ENCODE measurements around the gene SCUBE3.
A peak's percentile ranks its signal among the peaks of the same experiment; 100 is the strongest.

The SCUBE3 gene

DNA sequence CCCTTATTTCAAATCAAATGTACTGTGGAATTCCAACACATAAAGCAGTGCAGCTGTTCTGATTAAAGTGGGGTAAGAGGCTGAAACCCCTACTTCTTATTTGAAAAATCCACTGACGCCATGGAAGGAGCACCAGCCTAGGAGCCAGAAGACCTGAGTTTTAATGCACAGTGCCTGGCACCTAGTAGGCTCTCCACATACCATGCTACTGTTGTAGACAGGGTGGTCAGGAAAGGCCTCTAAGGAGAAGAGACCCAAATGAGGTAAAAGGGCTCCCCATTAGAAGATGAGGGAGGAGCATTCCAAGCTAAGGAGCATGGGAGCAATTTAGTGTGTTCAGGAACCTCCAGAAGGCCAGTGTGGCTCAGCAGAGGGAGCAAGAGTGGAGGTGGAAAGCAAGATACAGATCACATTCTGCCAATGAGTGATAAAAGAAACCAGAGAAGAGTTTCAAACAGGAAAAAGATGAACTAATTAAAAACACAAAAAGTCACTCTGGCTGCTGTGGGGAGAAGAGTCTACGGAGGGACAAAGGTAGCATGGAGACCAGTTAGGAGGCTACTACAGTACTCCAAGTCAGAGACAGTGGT is 34.0 kb downstream of the SCUBE3 start:
- no peaks in the 10 kb centered on the region for H3K27me3 ChIP-seq (replicated peaks; ENCODE audit: control insufficient read depth, insufficient read depth, low read length)
- TF ChIP-seq, protein P1, sequence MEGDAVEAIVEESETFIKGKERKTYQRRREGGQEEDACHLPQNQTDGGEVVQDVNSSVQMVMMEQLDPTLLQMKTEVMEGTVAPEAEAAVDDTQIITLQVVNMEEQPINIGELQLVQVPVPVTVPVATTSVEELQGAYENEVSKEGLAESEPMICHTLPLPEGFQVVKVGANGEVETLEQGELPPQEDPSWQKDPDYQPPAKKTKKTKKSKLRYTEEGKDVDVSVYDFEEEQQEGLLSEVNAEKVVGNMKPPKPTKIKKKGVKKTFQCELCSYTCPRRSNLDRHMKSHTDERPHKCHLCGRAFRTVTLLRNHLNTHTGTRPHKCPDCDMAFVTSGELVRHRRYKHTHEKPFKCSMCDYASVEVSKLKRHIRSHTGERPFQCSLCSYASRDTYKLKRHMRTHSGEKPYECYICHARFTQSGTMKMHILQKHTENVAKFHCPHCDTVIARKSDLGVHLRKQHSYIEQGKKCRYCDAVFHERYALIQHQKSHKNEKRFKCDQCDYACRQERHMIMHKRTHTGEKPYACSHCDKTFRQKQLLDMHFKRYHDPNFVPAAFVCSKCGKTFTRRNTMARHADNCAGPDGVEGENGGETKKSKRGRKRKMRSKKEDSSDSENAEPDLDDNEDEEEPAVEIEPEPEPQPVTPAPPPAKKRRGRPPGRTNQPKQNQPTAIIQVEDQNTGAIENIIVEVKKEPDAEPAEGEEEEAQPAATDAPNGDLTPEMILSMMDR (IDR thresholded peaks at IDR 0.05; ENCODE audit: insufficient read depth, low read length, poor library complexity, severe bottlenecking) = peak; percentile 43
- DNase-seq (ENCODE audit: extremely low read depth, insufficient read length) = no peak
- peaks cover 4% of the 10 kb centered on the region for H3K36me3 ChIP-seq (ENCODE audit: control insufficient read depth, insufficient read depth, low read length)
- no peak overlapping the region for H3K4me3 ChIP-seq (replicated peaks; ENCODE audit: low read depth, low read length)

DNA sequence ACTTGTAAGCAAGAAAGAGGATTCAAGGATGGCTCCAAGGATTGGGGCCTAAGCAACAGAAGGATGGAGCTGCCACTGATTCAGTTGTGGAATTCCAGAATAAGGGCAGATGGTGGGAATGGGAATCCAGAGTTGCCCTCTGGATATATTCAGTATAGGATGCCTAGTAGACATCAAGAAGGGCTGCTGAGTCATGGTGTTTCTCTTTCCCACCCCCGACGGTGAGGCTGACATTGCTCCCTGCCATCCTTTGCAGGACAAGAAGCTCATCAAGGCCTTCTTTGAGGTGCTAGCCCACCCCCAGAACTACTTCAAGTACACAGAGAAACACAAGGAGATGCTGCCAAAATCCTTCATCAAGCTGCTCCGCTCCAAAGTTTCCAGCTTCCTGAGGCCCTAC is 34.5 kb downstream of the SCUBE3 start:
- TF ChIP-seq, protein P1 (IDR thresholded peaks at IDR 0.05; ENCODE audit: insufficient read depth, low read length, poor library complexity, severe bottlenecking) = no peak
- H3K27me3 ChIP-seq (replicated peaks; ENCODE audit: control insufficient read depth, insufficient read depth, low read length) = no peaks in the 10 kb centered on the region
- H3K36me3 ChIP-seq (ENCODE audit: control insufficient read depth, insufficient read depth, low read length) = peaks cover 4% of the 10 kb centered on the region
- no peak overlapping the region for H3K4me3 ChIP-seq (replicated peaks; ENCODE audit: low read depth, low read length)
- DNase-seq (ENCODE audit: extremely low read depth, insufficient read length) = no peak

DNA sequence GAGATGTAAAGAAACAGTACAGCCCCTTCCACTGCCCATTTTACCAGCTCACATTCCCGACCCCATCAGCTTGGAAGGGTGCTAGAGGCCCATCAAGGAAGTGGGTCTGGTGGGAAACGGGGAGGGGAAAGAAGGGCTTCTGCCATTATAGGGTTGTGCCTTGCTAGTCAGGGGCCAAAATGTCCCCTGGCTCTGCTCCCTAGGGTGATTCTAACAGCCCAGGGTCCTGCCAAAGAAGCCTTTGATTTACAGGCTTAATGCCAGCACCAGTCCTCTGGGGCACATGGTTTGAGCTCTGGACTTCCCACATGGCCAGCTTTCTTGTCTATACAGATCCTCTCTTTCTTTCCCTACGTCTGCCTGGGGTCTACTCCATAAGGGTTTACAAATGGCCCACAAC is 35.2 kb downstream of the SCUBE3 start:
- H3K4me3 ChIP-seq (replicated peaks; ENCODE audit: low read depth, low read length) = no peak overlapping the region
- no peak for DNase-seq (ENCODE audit: extremely low read depth, insufficient read length)
- H3K36me3 ChIP-seq (ENCODE audit: control insufficient read depth, insufficient read depth, low read length) = peaks cover 4% of the 10 kb centered on the region
- no peaks in the 10 kb centered on the region for H3K27me3 ChIP-seq (replicated peaks; ENCODE audit: control insufficient read depth, insufficient read depth, low read length)
- TF ChIP-seq, protein P1 (IDR thresholded peaks at IDR 0.05; ENCODE audit: insufficient read depth, low read length, poor library complexity, severe bottlenecking) = no peak

DNA sequence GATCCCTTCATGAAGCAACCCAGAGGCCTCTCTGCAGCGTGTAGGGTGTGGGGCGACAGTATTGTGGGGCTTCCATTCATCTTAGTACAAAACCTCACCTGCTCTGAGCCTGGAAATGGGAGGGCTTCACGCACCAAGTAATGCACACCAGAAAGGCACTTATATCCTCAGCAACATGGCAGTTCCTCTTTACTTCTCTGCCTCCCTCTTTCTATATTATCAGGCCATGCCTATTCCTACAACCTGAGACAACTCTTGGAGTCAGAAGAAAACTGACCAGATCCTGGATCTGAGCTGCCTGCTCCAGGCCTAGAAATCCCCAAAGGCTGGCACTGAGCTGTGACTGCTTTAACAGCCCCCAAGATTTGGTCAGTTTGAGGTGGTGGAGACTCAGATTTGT is 38.2 kb downstream of the SCUBE3 start:
- Histone ChIP-seq H3K27me3 (replicated peaks; ENCODE audit: control insufficient read depth, insufficient read depth, low read length) (no peaks in the 10 kb centered on the region), H3K36me3 (ENCODE audit: control insufficient read depth, insufficient read depth, low read length) (no peaks in the 10 kb centered on the region), H3K4me3 (replicated peaks; ENCODE audit: low read depth, low read length) (no peak overlapping the region)
- TF ChIP-seq, protein P1 (IDR thresholded peaks at IDR 0.05; ENCODE audit: insufficient read depth, low read length, poor library complexity, severe bottlenecking) = no peak
- DNase-seq (ENCODE audit: extremely low read depth, insufficient read length) = no peak

DNA sequence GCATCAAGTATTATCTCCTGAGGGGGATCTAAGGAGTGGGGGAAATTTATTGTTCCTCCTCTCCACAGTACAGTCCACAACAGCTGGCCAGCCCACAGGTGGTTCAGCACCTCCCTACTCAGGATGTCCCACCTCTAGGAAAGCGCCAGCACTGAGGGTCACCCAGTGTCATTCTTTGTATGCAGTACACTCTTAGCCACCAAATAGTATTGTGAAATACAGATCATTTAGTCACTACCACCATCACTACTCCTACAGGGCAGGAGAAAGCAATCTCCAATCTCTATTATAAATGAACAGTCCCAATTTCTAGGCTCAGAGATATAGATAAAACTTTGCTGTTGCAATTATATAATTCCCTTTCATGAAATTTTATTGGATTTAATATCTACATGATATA is 39.5 kb downstream of the SCUBE3 start:
- no peaks in the 10 kb centered on the region for H3K36me3 ChIP-seq (ENCODE audit: control insufficient read depth, insufficient read depth, low read length)
- no peaks in the 10 kb centered on the region for H3K27me3 ChIP-seq (replicated peaks; ENCODE audit: control insufficient read depth, insufficient read depth, low read length)
- H3K4me3 ChIP-seq (replicated peaks; ENCODE audit: low read depth, low read length) = no peak overlapping the region
- DNase-seq (ENCODE audit: extremely low read depth, insufficient read length) = no peak
- TF ChIP-seq, protein P1 (IDR thresholded peaks at IDR 0.05; ENCODE audit: insufficient read depth, low read length, poor library complexity, severe bottlenecking) = no peak

DNA sequence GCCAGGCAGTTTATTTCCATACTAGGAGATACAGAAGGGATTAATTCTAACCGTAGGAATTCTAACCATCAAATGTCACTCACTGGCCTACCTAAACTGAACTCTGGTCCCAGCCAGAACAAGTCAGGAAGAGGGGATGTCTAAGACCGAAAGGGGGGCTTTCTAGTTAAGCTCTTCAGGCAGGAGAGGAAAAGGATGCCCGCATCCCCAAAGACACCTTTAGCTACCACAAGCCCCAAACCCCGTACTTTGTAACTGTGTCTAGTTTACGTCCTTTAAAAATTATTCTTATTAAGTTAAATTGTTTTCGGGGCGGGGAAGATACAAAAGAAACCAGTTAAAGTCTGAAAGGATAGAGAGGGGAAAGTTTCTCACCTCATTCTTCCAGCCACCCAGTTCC is 44.6 kb downstream of the SCUBE3 start:
- Histone ChIP-seq H3K4me3 (replicated peaks; ENCODE audit: low read depth, low read length) (peak overlapping the region; percentile 95), H3K36me3 (ENCODE audit: control insufficient read depth, insufficient read depth, low read length) (no peaks in the 10 kb centered on the region), H3K27me3 (replicated peaks; ENCODE audit: control insufficient read depth, insufficient read depth, low read length) (no peaks in the 10 kb centered on the region)
- TF ChIP-seq, protein P1 (IDR thresholded peaks at IDR 0.05; ENCODE audit: insufficient read depth, low read length, poor library complexity, severe bottlenecking) = no peak
- no peak for DNase-seq (ENCODE audit: extremely low read depth, insufficient read length)

Measured in GM06990 (cell line).